Esophagus squamous epithelium (tissue), 4 donors: ENCODE measurements around the gene PPARA.

Source experiments
- POLR2A ChIP-seq, 4 donors: fragments of 450-650 bp; IDR thresholded peaks; one replicate each; pipeline ENCODE4 v1.6.1; 2017; ENCODE audit warnings: antibody characterized with exemption in 4 of 4, mild to moderate bottlenecking in 4 of 4, moderate library complexity in 3 of 4
- TF ChIP-seq, protein P1 (sequence below), 6 experiments: fragments of 450-650 bp in 4 of 6; fragments of 200-600 bp in 2 of 6; sonication (generic) in 2 of 6; IDR thresholded peaks; one replicate each; pipeline ENCODE4 v1.5.1; 2016 to 2019; ENCODE audit warnings: antibody characterized with exemption in 6 of 6, mild to moderate bottlenecking in 4 of 6, moderate library complexity in 4 of 6

DNA sequence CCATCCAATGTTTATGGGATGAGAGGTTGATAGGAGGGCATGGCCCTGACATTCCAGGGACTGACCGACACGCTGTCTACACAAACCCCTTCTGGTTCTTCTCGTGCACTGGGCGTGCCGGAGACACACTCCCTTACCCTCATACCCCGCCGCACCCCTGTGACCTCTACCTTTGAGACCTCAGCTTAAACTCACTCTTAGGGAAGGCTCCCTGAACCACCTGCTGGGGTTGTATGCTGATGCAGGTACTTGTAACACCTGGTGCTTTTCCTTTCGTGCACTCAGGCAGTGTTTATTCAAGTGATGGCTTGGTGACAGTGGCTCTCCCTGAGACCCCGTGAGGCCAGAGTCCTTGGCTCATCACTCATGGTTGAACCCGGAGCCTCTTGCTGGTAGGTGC is 12.0 kb downstream of the PPARA start:
- TF ChIP-seq, protein P1, sequence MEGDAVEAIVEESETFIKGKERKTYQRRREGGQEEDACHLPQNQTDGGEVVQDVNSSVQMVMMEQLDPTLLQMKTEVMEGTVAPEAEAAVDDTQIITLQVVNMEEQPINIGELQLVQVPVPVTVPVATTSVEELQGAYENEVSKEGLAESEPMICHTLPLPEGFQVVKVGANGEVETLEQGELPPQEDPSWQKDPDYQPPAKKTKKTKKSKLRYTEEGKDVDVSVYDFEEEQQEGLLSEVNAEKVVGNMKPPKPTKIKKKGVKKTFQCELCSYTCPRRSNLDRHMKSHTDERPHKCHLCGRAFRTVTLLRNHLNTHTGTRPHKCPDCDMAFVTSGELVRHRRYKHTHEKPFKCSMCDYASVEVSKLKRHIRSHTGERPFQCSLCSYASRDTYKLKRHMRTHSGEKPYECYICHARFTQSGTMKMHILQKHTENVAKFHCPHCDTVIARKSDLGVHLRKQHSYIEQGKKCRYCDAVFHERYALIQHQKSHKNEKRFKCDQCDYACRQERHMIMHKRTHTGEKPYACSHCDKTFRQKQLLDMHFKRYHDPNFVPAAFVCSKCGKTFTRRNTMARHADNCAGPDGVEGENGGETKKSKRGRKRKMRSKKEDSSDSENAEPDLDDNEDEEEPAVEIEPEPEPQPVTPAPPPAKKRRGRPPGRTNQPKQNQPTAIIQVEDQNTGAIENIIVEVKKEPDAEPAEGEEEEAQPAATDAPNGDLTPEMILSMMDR (IDR thresholded peaks at IDR 0.05): no peak
- TF ChIP-seq POLR2A (IDR thresholded peaks at IDR 0.05): no peak
